Measurements from ENCODE around the gene GGTLC2.

- TF ChIP-seq CTCF (IDR thresholded peaks at IDR 0.05; ENCODE audit: low read depth, low read length) (no peak), EZH2phosphoT487 (IDR thresholded peaks at IDR 0.05; ENCODE audit: low read depth) (no peak)
Measured at GRCh38 chr22:22616636-22617035, 27.8 kb upstream of the GGTLC2 start.
